Dendritic cell treated with granulocyte-macrophage colony-stimulating factor and Interleukin-4, amounts not matched to agents 40 ng/mL and 50 ng/mL, for 4 days (primary cell): ENCODE results near the gene GARIN5B.
A peak's percentile ranks its signal among the peaks of the same experiment; 100 is the strongest.

Experiments
- H3K27ac Mint-ChIP-seq: one replicate; pipeline ENCODE4 v1.8.0; 2022; ENCODE audit warnings: mild to moderate bottlenecking, mixed read lengths
- H3K27me3 Mint-ChIP-seq: one replicate; pipeline ENCODE4 v1.8.0; 2022; ENCODE audit warnings: mild to moderate bottlenecking, mixed read lengths
- H3K36me3 Mint-ChIP-seq: one replicate; pipeline ENCODE4 v1.8.0; 2022; ENCODE audit warnings: low read depth, mixed read lengths
- H3K4me1 Mint-ChIP-seq: one replicate; pipeline ENCODE4 v1.8.0; 2022; ENCODE audit warnings: low read depth, mixed read lengths
- H3K4me3 Mint-ChIP-seq: one replicate; pipeline ENCODE4 v1.8.0; 2022; ENCODE audit warnings: mild to moderate bottlenecking, moderate library complexity, mixed read lengths
- H3K9me3 Mint-ChIP-seq: one replicate; pipeline ENCODE4 v1.8.0; 2022; ENCODE audit warnings: mixed read lengths
- intact Hi-C: fragments of 100-400 bp; cut with micrococcal nuclease; formaldehyde crosslinking; loops from one replicate; pipeline ENCODE4 v1.15.0; 2022

The GARIN5B gene

GRCh38 chr19:55321466-55322137 lies 41.5 kb downstream of the GARIN5B start:
- Mint-ChIP-seq H3K4me1 (peaks cover 57% of the 10 kb centered on the region), H3K9me3 (no peaks in the 10 kb centered on the region)

DNA sequence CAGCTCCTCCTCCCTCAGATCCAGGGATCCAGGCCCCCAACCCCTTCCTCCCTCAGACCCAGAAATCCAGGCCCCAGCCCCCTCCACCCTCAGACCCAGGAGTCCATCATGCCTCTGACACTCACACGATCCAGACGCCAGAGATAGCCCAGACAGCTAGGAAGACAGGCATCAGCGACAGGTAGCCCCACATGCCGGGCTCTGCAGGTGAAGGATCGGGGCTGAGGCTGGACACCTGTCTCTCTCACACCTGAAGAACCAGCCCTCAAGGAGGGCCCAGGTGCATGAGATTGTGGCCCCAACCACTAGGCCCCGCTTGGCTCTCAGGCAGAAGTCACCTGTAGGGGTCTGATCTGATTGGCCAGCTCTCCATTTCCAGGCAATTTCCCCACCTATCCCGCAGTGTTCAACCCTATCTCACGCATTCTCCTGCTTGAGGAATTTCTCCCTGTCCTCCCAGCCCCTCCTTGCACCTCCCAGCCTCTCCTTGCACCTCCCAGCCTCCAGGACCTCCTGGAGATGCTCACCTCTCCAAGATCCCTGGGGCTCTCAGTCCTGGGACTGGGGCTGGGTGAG lies 42.1 kb downstream of the GARIN5B start:
- no peak overlapping the region for H3K4me3 Mint-ChIP-seq
- H3K4me1 Mint-ChIP-seq: peaks cover 50% of the 10 kb centered on the region
- intact Hi-C loops: no loop called here
- peak overlapping the region; percentile 94 for H3K27ac Mint-ChIP-seq
- H3K9me3 Mint-ChIP-seq: no peaks in the 10 kb centered on the region
- peaks cover 80% of the 10 kb centered on the region for H3K36me3 Mint-ChIP-seq
- H3K27me3 Mint-ChIP-seq: no peaks in the 10 kb centered on the region

More at GRCh38 chr19:55321466-55322137, 41.5 kb downstream of the GARIN5B start:
- Mint-ChIP-seq H3K36me3 (peaks cover 74% of the 10 kb centered on the region), H3K27ac (peak overlapping the region; percentile 94), H3K27me3 (no peaks in the 10 kb centered on the region), H3K4me3 (peak overlapping the region; percentile 77)
- intact Hi-C loops: no loop called here

DNA sequence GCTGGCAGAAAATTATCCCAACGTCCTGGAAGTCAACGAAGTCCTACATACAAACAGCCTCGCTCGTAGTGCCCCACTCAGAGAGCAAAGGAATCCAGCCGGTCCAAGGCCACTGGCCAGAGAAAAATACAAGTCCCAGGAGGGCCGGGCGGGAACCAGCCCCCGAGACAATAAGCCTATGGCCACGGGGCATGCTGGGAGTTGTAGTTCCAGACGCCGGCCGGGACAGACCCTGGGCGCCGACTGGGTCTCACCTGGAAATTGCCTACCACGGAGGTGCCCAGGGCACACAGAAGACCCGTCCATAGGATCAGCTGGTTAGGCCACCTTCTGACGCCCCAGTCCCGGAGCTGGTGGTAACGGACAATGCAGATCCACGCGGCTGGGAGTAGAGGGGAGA lies 43.3 kb downstream of the GARIN5B start:
- H3K4me3 Mint-ChIP-seq: no peak overlapping the region
- H3K27ac Mint-ChIP-seq: peak overlapping the region; percentile 6
- intact Hi-C loops: no loop called here
- H3K9me3 Mint-ChIP-seq: no peaks in the 10 kb centered on the region
- no peaks in the 10 kb centered on the region for H3K27me3 Mint-ChIP-seq
- H3K4me1 Mint-ChIP-seq: peaks cover 39% of the 10 kb centered on the region
- H3K36me3 Mint-ChIP-seq: peaks cover 88% of the 10 kb centered on the region

- Mint-ChIP-seq H3K27me3 (no peaks in the 10 kb centered on the region), H3K9me3 (no peaks in the 10 kb centered on the region), H3K4me1 (peaks cover 32% of the 10 kb centered on the region), H3K36me3 (peaks cover 99% of the 10 kb centered on the region), H3K27ac (no peak overlapping the region), H3K4me3 (no peak overlapping the region)
- intact Hi-C loops: no loop called here
Measured at GRCh38 chr19:55316646-55317045, 46.4 kb downstream of the GARIN5B start.

DNA sequence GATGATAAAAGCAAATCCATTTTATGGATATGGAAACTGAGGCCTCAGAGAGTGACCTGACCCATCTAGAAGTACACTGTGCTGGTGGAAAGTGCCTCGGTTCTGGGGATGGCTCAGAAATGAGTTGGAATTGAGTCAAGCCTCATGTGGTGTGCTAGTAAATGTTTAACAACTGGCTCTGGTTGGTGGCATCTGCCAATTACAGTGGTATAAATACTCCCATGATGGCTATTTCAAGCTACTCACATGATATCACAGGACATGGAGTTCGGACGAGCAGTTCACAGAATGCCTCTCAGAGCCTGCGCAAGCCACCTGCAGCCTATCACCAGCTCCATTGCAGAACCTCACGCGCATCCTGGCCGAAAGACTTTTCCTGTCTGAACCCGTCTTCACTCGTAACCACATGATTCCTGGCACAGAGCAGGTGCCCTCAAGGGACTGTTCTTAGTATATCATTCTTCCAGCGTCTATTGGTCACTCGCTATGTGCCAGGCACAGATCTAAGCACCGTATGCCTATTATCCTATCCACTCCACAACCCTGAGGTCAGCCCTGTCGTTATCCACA lies 47.0 kb downstream of the GARIN5B start:
- no peak overlapping the region for H3K4me3 Mint-ChIP-seq
- peaks cover 98% of the 10 kb centered on the region for H3K36me3 Mint-ChIP-seq
- H3K4me1 Mint-ChIP-seq: peaks cover 26% of the 10 kb centered on the region
- H3K27ac Mint-ChIP-seq: no peak overlapping the region
- H3K27me3 Mint-ChIP-seq: no peaks in the 10 kb centered on the region
- H3K9me3 Mint-ChIP-seq: no peaks in the 10 kb centered on the region
- intact Hi-C loops: no loop called here

- Mint-ChIP-seq H3K27ac (peak overlapping the region; percentile 62), H3K4me3 (no peak overlapping the region), H3K27me3 (no peaks in the 10 kb centered on the region), H3K36me3 (peaks cover 81% of the 10 kb centered on the region), H3K4me1 (peaks cover 13% of the 10 kb centered on the region), H3K9me3 (no peaks in the 10 kb centered on the region)
- intact Hi-C loops: no loop called here
Measured at GRCh38 chr19:55314396-55314795, 48.7 kb downstream of the GARIN5B start.

DNA sequence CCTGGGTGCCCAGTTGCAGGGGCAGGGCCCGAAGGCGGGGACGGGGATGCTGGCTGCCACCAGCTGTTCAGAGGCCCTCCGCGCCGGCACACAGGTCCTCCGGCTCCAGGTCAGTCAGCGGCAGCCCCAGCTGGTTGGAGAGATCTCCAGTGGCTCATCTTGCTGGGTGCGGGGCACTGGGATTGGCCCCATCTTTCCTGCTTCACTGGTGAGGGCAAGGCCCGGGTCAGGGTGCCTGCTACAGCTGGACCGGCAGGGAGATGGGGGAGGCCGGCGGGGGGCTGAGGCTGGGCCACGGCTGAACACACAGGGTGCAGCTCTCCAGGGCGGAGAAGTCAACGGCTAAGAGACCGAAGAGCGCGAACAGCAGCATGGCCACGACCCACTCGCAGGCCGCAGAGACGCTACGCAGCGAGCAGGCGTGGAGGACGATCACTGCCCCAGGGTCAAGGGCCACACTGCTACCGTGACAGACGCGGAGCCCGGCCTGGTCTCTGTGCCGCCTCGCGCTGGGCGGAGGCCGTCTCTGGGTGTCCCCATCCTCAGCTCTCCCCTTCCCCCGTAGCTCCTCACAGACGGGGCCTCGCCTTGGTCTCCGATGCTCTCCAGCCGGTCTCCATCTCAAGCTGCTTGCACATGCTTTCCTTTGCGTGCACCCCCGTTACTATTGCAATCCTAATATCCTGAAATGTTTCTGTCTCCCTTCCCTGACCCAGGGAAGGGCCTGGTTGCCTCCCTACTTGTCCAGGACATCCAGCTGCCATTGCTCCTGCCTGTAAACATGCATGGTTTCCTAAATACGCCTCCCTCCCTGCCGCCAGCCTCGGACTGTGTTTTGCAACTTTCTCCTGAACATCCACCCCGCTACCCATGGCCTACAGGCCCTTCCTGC lies 50.2 kb downstream of the GARIN5B start:
- Mint-ChIP-seq H3K36me3 (peaks cover 66% of the 10 kb centered on the region), H3K27me3 (no peaks in the 10 kb centered on the region), H3K4me3 (no peak overlapping the region), H3K9me3 (no peaks in the 10 kb centered on the region), H3K4me1 (peaks cover 13% of the 10 kb centered on the region), H3K27ac (peak overlapping the region; percentile 6)
- intact Hi-C loops: no loop called here

DNA sequence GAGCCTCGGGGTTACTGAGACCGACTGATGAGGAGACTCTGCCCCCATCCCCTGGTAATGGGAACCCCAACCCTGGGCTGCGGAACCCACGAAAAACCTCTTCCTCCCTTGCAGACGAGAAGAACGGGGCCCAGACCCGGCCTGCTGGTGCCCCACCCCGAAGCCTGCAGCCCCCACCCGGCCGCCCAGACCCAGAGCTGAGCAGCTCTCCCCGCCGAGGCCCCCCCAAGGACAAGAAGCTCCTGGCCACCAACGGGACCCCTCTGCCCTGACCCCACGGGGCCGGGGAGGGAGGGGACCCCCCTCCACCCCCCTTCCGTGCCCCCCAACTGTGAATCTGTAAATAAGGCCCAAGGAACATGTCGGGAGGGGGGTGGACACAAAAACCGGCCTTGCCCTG lies 51.3 kb downstream of the GARIN5B start:
- peaks cover 13% of the 10 kb centered on the region for H3K4me1 Mint-ChIP-seq
- no peaks in the 10 kb centered on the region for H3K27me3 Mint-ChIP-seq
- H3K9me3 Mint-ChIP-seq: no peaks in the 10 kb centered on the region
- peaks cover 56% of the 10 kb centered on the region for H3K36me3 Mint-ChIP-seq
- intact Hi-C loops: no loop called here
- H3K27ac Mint-ChIP-seq: no peak overlapping the region
- no peak overlapping the region for H3K4me3 Mint-ChIP-seq

GRCh38 chr19:55311397-55311796 lies 51.7 kb downstream of the GARIN5B start:
- H3K4me1 Mint-ChIP-seq: peaks cover 15% of the 10 kb centered on the region
- no peaks in the 10 kb centered on the region for H3K27me3 Mint-ChIP-seq
- H3K36me3 Mint-ChIP-seq: peaks cover 52% of the 10 kb centered on the region
- H3K4me3 Mint-ChIP-seq: no peak overlapping the region
- intact Hi-C loops: no loop called here
- H3K27ac Mint-ChIP-seq: no peak overlapping the region
- no peaks in the 10 kb centered on the region for H3K9me3 Mint-ChIP-seq

GRCh38 chr19:55310498-55310897 lies 52.6 kb downstream of the GARIN5B start:
- no peak overlapping the region for H3K27ac Mint-ChIP-seq
- H3K36me3 Mint-ChIP-seq: peaks cover 43% of the 10 kb centered on the region
- H3K9me3 Mint-ChIP-seq: no peaks in the 10 kb centered on the region
- H3K4me3 Mint-ChIP-seq: no peak overlapping the region
- H3K4me1 Mint-ChIP-seq: peaks cover 20% of the 10 kb centered on the region
- intact Hi-C loops: no loop called here
- H3K27me3 Mint-ChIP-seq: no peaks in the 10 kb centered on the region

GRCh38 chr19:55309448-55309847 lies 53.6 kb downstream of the GARIN5B start:
- Mint-ChIP-seq H3K9me3 (no peaks in the 10 kb centered on the region), H3K4me1 (peaks cover 19% of the 10 kb centered on the region), H3K27ac (no peak overlapping the region), H3K4me3 (no peak overlapping the region), H3K36me3 (peaks cover 32% of the 10 kb centered on the region), H3K27me3 (no peaks in the 10 kb centered on the region)
- intact Hi-C loops: no loop called here

DNA sequence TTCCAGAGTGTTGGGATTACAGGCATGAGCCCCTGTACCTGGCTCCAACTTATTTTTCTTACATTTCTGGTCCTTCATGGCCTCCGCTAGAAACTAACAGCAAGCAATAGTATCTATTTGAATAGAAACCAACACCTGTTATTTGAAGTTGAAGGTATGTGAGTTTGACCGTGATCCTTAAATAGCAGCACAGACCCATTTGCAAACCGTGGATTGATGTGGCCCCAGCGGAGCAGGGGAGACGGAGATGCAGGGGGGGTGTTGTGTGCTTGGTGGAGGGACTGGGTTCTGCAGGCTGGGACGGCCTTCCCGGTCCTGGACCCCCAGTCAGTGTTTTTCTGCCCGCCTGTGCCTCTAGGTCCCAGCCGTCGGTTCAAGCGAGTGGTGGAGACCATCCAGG lies 54.8 kb downstream of the GARIN5B start:
- peaks cover 21% of the 10 kb centered on the region for H3K36me3 Mint-ChIP-seq
- H3K27ac Mint-ChIP-seq: no peak overlapping the region
- H3K9me3 Mint-ChIP-seq: no peaks in the 10 kb centered on the region
- H3K27me3 Mint-ChIP-seq: no peaks in the 10 kb centered on the region
- intact Hi-C loops: no loop called here
- peaks cover 10% of the 10 kb centered on the region for H3K4me1 Mint-ChIP-seq
- no peak overlapping the region for H3K4me3 Mint-ChIP-seq

DNA sequence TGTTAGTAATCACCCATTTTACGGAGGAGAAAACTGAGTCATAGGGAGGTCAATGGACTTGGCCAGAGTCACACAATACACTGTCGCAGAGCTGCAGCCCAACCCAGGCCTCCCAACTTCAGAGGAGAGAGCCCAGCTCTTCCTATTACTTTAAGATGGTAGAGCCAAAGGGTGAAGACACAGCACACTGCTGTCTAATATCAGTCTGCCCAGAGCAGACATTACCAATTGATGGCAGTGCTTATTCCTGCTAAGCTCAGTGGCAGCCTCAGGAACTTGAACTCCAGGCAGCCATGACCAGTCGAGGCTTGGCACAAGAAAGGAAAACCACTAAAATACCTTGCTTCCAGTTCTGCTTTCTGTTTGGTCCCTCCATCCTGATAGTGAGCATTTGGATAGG lies 56.3 kb downstream of the GARIN5B start:
- H3K4me1 Mint-ChIP-seq: peaks cover 15% of the 10 kb centered on the region
- intact Hi-C loops: no loop called here
- no peaks in the 10 kb centered on the region for H3K9me3 Mint-ChIP-seq
- no peaks in the 10 kb centered on the region for H3K27me3 Mint-ChIP-seq
- no peak overlapping the region for H3K4me3 Mint-ChIP-seq
- no peak overlapping the region for H3K27ac Mint-ChIP-seq
- H3K36me3 Mint-ChIP-seq: peaks cover 5% of the 10 kb centered on the region
